Thyroid gland (tissue), 4 donors: ENCODE data around the gene ERCC1.

Experiments used
- CTCF ChIP-seq, 6 experiments: fragments of 200-600 bp in 3 of 6; fragments of 450-650 bp in 3 of 6; sonication (generic) in 3 of 6; IDR thresholded peaks; one replicate each; pipeline ENCODE4 v1.5.1; 2016 to 2019; ENCODE audit warnings: antibody characterized with exemption in 6 of 6, mild to moderate bottlenecking in 2 of 6, inconsistent platforms in 1 of 6, moderate library complexity in 1 of 6
- POLR2A ChIP-seq, 2 donors: fragments of 450-650 bp; IDR thresholded peaks; one replicate each; pipeline ENCODE4 v1.6.1; 2017; ENCODE audit warnings: antibody characterized with exemption in 2 of 2, mild to moderate bottlenecking in 2 of 2, moderate library complexity in 1 of 2

GRCh38 chr19:45472563-45473366 lies 49.0 kb upstream of the ERCC1 start:
- no peak for TF ChIP-seq CTCF (IDR thresholded peaks at IDR 0.05)
- TF ChIP-seq POLR2A (IDR thresholded peaks at IDR 0.05), result no peak
